Astrocyte (in vitro differentiated cells and primary cell): ENCODE data around the gene CD151. TPM values are rescaled to one million over a fixed set of nuclear protein-coding genes. Genes with fewer than 3 reads are reported as not detected.

Experiments used
- DNase-seq: peaks from one replicate; pipeline ENCODE4 v3.0.0-alpha.2; 2010; ENCODE audit warnings: low read depth
- FAIRE-seq: peaks from 2 replicates; lab custom pipeline; 2011; peaks lifted over from hg19 to GRCh38; lab: Jason Lieb, UNC
- H2AFZ ChIP-seq: 2 replicates; pipeline ENCODE4 v1.6.0; 2012; ENCODE audit warnings: low read depth, low read length, inconsistent platforms
- H3K27ac ChIP-seq: 2 replicates; pipeline ENCODE4 v1.5.1; 2011; ENCODE audit warnings: low read depth, low read length, inconsistent platforms
- H3K27me3 ChIP-seq: 2 replicates; pipeline ENCODE4 v1.6.0; 2011; ENCODE audit warnings: low read length, inconsistent platforms; ENCODE audit not compliant: insufficient read depth
- H3K36me3 ChIP-seq: 2 replicates; pipeline ENCODE4 v1.5.1; 2011; ENCODE audit warnings: low read length, inconsistent platforms; ENCODE audit not compliant: insufficient read depth
- H3K4me1 ChIP-seq: 2 replicates; pipeline ENCODE4 v1.5.1; 2011; ENCODE audit warnings: low read length, inconsistent platforms; ENCODE audit not compliant: insufficient read depth
- H3K4me2 ChIP-seq: 2 replicates; pipeline ENCODE4 v1.6.0; 2012; ENCODE audit warnings: low read length, inconsistent platforms
- H3K4me3 ChIP-seq: 2 replicates; pipeline ENCODE4 v1.5.1; 2011; ENCODE audit warnings: low read depth, mild to moderate bottlenecking, low read length, inconsistent platforms; ENCODE audit not compliant: insufficient read depth
- H3K79me2 ChIP-seq: 2 replicates; pipeline ENCODE4 v1.6.0; 2012; ENCODE audit warnings: mild to moderate bottlenecking, low read length, inconsistent platforms; ENCODE audit not compliant: insufficient read depth
- H3K9ac ChIP-seq: 2 replicates; pipeline ENCODE4 v1.6.0; 2012; ENCODE audit warnings: mild to moderate bottlenecking, low read length, inconsistent platforms
- H3K9me3 ChIP-seq: 2 replicates; pipeline ENCODE4 v1.5.1; 2012; ENCODE audit warnings: low read depth, mild to moderate bottlenecking, low read length, inconsistent platforms; ENCODE audit not compliant: insufficient read depth
- H4K20me1 ChIP-seq: 2 replicates; pipeline ENCODE4 v1.6.0; 2012; ENCODE audit warnings: low read length, inconsistent platforms; ENCODE audit not compliant: insufficient read depth
- H3K27ac Mint-ChIP-seq: one replicate; pipeline ENCODE4 v1.8.0; 2021; ENCODE audit warnings: mild to moderate bottlenecking, mixed read lengths; ENCODE audit not compliant: unreplicated experiment
- H3K27me3 Mint-ChIP-seq: one replicate; pipeline ENCODE4 v1.8.0; 2021; ENCODE audit warnings: low read depth, mixed read lengths; ENCODE audit not compliant: unreplicated experiment
- H3K36me3 Mint-ChIP-seq: one replicate; pipeline ENCODE4 v1.8.0; 2021; ENCODE audit warnings: low read depth, mixed read lengths; ENCODE audit not compliant: unreplicated experiment
- H3K4me1 Mint-ChIP-seq: one replicate; pipeline ENCODE4 v1.8.0; 2021; ENCODE audit warnings: low read depth, mixed read lengths; ENCODE audit not compliant: unreplicated experiment
- H3K4me3 Mint-ChIP-seq: one replicate; pipeline ENCODE4 v1.8.0; 2021; ENCODE audit warnings: mild to moderate bottlenecking, moderate library complexity, mixed read lengths; ENCODE audit not compliant: unreplicated experiment
- H3K9me3 Mint-ChIP-seq: one replicate; pipeline ENCODE4 v1.8.0; 2021; ENCODE audit warnings: mild to moderate bottlenecking, mixed read lengths; ENCODE audit not compliant: unreplicated experiment
- EZH2 ChIP-seq: IDR thresholded peaks from 2 replicates; pipeline ENCODE4 v1.6.1; 2012; ENCODE audit warnings: mild to moderate bottlenecking, low read length, inconsistent platforms; ENCODE audit not compliant: insufficient read depth
- total RNA-seq: library from RNA; stranded (reverse); gene quantifications from 2 replicates; pipeline ENCODE4 v1.2.1, GENCODE V29; 2021
- TF ChIP-seq, protein P1 (sequence below): IDR thresholded peaks from 2 replicates; pipeline ENCODE4 v1.5.1; 2011; ENCODE audit warnings: low read depth, mild to moderate bottlenecking, inconsistent platforms, low read length, moderate library complexity; ENCODE audit not compliant: insufficient read depth

CD151 gene
- total RNA-seq, 1 donor from 2014 or later, result 421 TPM

DNA sequence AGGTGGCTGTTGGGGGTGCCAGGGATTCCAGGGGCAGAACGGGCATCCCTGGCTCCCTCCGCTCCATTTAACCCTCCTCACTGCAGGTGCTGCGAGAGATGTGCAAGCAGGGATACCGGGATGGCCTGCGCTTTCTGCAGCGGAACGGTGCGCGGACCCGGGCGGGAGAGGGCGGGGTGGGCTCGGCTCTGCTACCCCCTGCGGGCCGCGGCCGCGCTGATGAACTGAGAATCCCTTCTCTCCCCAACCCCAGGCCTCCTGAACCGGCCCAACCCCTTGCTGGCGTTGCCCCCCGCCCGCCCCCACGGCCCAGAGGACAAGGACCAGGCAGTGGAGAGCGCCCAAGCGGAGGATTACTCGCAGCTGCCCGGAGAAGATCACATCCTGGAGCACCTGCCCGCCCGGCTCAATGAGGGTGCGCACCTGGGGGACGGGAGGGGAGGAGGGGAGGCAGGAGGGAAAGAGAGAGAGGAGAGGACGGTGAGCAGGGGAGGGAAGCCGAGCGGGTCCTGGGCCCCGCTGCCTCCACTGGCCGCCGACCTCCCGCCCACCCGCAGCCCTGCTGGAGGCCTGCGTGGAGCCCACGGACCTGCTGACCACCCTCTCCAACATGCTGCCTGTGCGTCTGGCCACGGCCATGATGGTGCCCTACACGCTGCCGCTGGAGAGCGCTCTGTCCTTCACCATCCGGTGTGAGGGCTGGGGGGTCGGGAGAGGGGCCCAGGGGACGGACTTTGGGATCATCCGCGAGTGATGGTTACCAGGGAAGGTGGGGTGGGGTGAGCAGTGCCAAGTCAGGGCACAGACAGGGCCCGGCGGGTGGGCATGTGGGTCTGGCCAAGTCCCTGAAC is 9.1 kb upstream of the CD151 start:
- Histone ChIP-seq H4K20me1 (peaks cover 43% of the 10 kb centered on the region), H3K4me2 (no peak overlapping the region), H3K36me3 (no peaks in the 10 kb centered on the region), H3K9ac (no peak overlapping the region), H3K27ac (no peak overlapping the region), H3K79me2 (peaks cover 27% of the 10 kb centered on the region), H3K9me3 (no peaks in the 10 kb centered on the region), H3K27me3 (no peaks in the 10 kb centered on the region), H3K4me1 (peaks cover 26% of the 10 kb centered on the region), H2AFZ (no peak overlapping the region), H3K4me3 (no peak overlapping the region)
- no peak for TF ChIP-seq EZH2
- TF ChIP-seq, protein P1, sequence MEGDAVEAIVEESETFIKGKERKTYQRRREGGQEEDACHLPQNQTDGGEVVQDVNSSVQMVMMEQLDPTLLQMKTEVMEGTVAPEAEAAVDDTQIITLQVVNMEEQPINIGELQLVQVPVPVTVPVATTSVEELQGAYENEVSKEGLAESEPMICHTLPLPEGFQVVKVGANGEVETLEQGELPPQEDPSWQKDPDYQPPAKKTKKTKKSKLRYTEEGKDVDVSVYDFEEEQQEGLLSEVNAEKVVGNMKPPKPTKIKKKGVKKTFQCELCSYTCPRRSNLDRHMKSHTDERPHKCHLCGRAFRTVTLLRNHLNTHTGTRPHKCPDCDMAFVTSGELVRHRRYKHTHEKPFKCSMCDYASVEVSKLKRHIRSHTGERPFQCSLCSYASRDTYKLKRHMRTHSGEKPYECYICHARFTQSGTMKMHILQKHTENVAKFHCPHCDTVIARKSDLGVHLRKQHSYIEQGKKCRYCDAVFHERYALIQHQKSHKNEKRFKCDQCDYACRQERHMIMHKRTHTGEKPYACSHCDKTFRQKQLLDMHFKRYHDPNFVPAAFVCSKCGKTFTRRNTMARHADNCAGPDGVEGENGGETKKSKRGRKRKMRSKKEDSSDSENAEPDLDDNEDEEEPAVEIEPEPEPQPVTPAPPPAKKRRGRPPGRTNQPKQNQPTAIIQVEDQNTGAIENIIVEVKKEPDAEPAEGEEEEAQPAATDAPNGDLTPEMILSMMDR, result no peak
- Mint-ChIP-seq H3K36me3 (peaks cover 2% of the 10 kb centered on the region), H3K4me1 (peaks cover 9% of the 10 kb centered on the region), H3K9me3 (no peaks in the 10 kb centered on the region), H3K27ac (no peak overlapping the region), H3K27me3 (peaks cover 10% of the 10 kb centered on the region), H3K4me3 (no peak overlapping the region)
- FAIRE-seq (no peak), DNase-seq (no peak)

DNA sequence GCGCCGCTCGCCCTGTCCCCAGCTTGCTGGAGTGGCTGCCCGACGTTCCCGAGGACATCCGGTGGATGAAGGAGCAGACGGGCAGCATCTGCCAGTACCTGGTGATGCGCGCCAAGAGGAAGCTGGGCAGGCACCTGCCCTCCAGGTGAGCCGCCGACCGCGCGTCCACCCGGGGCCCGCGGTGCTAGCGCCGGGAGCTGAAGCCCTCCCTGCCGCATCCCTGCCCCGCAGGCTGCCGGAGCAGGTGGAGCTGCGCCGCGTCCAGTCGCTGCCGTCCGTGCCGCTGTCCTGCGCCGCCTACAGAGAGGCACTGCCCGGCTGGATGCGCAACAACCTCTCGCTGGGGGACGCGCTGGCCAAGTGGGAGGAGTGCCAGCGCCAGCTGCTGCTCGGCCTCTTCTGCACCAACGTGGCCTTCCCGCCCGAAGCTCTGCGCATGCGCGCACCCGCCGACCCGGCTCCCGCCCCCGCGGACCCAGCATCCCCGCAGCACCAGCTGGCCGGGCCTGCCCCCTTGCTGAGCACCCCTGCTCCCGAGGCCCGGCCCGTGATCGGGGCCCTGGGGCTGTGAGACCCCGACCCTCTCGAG is 8.4 kb upstream of the CD151 start:
- Mint-ChIP-seq H3K4me1 (peaks cover 9% of the 10 kb centered on the region), H3K27ac (no peak overlapping the region), H3K27me3 (peaks cover 10% of the 10 kb centered on the region), H3K4me3 (no peak overlapping the region), H3K9me3 (no peaks in the 10 kb centered on the region), H3K36me3 (peaks cover 2% of the 10 kb centered on the region)
- Histone ChIP-seq H3K9me3 (no peaks in the 10 kb centered on the region), H3K79me2 (peaks cover 27% of the 10 kb centered on the region), H4K20me1 (peaks cover 44% of the 10 kb centered on the region), H3K4me1 (peaks cover 28% of the 10 kb centered on the region), H3K27ac (no peak overlapping the region), H3K4me2 (no peak overlapping the region), H2AFZ (no peak overlapping the region), H3K36me3 (no peaks in the 10 kb centered on the region), H3K4me3 (no peak overlapping the region), H3K9ac (no peak overlapping the region), H3K27me3 (no peaks in the 10 kb centered on the region)
- TF ChIP-seq, protein P1, result no peak
- TF ChIP-seq EZH2, result no peak
- DNase-seq (no peak), FAIRE-seq (no peak)

DNA sequence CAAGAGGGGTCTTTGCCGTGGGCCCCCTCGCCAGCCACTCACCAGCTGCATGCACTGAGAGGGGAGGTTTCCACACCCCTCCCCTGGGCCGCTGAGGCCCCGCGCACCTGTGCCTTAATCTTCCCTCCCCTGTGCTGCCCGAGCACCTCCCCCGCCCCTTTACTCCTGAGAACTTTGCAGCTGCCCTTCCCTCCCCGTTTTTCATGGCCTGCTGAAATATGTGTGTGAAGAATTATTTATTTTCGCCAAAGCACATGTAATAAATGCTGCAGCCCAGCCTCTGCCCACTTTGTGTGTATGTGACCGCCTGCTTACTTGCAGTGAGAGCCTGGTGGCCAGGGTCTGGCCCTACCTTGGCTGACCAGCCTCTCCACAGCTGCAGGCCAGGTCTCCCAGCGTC is 7.8 kb upstream of the CD151 start:
- H3K4me3 ChIP-seq, result no peak overlapping the region
- peaks cover 34% of the 10 kb centered on the region for H3K4me1 ChIP-seq
- Mint-ChIP-seq H3K36me3 (peaks cover 2% of the 10 kb centered on the region), H3K27me3 (peaks cover 10% of the 10 kb centered on the region), H3K4me3 (no peak overlapping the region), H3K27ac (no peak overlapping the region), H3K4me1 (peaks cover 9% of the 10 kb centered on the region), H3K9me3 (no peaks in the 10 kb centered on the region)
- no peak overlapping the region for H3K4me2 ChIP-seq
- no peak for TF ChIP-seq EZH2
- TF ChIP-seq, protein P1, result no peak
- peaks cover 26% of the 10 kb centered on the region for H3K79me2 ChIP-seq
- H4K20me1 ChIP-seq, result peaks cover 46% of the 10 kb centered on the region
- H3K9me3 ChIP-seq, result no peaks in the 10 kb centered on the region
- DNase-seq (no peak), FAIRE-seq (no peak)
- H3K9ac ChIP-seq, result no peak overlapping the region
- no peaks in the 10 kb centered on the region for H3K36me3 ChIP-seq
- H2AFZ ChIP-seq, result no peak overlapping the region
- no peak overlapping the region for H3K27ac ChIP-seq
- no peaks in the 10 kb centered on the region for H3K27me3 ChIP-seq
